ENCODE data around the gene IPO7.
"Not testable (repeated sequence)": the region's sequence is repeated elsewhere in the genome, so short reads cannot be mapped to it uniquely, and the experiment has no call there.

The IPO7 gene

DNA sequence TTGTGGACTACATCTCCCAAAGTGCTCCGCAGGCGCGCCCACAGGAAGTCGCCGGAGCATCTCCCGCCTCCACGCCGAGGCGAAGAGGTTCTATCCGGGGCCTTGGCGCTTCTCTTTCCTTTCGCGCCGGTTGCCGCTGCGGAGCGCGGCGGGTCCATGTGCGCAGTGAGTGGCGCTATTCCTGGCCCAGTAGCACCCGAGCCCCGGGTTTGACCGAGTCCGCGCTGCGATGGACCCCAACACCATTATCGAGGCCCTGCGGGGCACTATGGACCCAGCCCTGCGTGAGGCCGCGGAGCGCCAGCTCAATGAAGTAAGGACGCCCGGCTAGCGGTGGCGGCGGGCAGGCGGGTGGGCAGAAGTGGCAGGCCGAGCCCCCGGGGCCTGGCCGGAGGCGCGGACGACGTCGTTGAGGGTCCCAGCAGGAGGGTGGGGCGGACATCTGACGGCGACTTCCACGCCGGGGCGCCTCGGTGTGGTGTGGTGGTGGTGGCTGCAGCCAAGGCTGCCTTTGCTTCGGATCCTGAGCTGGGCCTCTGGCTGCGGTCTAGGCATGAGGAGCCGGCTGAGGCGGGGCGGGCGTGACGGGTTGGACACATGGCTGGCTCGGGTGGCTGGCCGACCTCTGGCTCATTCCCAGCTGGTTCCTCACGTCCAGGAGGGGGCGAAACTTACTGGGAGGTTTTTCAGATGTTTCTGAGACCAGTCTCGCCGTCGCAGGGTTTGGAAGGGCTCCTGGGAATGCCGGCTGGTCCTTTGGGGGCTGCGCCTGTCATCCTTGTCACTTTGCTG lies at the start of gene IPO7:
TSS of gene IPO7 (plus strand) at position 118 of the 792 bp plus-strand sequence. CDS start at position 230, 112 bp downstream.
- DNase-seq: peak; percentile 92

DNA sequence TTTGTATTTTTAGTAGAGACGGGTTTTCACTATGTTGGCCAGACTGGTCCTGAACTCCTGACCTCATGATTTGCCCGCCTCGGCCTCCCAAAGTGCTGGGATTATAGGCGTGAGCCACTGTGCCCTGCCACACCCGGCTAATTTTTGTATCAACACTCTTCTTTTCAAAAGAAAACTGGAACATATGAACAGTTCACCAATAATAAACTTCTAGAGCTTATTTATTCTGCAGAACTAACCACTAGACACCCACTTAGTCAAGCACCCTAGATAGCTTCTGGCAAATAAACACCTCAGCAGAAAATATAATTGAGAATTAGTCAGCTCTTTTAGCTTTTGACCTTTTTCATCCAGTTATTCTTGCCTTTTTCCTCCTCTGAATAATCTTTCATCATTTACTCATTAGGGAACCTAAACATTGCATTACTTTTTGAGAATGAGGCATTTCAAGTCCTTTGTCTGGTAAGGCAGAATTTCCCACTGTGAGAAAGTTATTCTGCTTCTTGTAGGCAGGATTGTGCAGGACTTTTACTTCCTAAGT lies 42.7 kb upstream of the IPO7 start:
- DNase-seq: no peak

DNA sequence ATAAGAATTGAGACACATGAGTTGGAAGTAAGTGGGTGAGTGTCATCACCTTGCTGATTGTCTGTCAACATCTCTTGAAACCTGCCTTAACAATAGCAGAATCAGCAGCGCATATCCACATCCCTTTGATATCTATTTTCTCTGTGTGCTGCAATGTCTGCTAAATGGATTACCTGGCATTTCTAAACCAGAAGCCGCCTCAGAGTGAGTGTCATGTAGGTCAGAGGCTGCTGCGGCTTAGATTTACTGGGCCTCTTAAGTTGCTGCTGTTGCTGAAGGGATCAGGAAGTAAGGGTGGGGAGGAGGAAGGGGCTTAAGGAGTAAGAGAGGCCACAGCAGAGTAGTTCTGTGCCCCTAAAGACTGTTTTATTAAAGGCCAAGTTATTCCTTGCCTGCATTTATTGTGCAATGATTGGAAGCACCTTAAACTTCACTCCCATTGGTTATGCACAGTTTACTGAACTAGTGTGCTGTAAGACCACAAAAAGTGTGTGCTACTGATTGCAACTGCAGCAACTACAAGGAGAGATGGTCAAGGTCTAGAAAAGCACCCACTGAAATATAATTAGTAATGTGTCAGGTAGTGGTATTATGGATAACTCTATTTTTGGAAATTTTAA lies 40.3 kb upstream of the IPO7 start:
- no peak for DNase-seq

DNA sequence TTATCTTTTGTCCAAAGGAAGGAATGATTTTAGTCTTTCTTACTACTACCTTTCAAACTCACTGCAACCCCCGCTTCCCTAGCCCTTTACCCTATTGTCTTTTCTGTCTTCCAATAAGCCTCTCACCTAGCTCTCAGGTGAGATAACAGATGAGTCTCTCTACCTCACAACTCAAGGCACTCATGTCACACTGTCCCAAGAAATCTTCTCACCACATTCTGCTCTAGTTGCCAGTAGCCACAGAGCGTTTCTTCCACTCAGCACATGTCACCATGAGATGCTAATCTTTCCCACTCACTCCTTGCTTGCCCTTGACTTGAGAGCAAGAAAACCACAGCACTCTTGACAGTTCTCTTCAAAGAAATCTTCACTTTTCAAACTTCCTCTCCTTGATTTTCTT lies 37.4 kb upstream of the IPO7 start:
- no peak for DNase-seq

DNA sequence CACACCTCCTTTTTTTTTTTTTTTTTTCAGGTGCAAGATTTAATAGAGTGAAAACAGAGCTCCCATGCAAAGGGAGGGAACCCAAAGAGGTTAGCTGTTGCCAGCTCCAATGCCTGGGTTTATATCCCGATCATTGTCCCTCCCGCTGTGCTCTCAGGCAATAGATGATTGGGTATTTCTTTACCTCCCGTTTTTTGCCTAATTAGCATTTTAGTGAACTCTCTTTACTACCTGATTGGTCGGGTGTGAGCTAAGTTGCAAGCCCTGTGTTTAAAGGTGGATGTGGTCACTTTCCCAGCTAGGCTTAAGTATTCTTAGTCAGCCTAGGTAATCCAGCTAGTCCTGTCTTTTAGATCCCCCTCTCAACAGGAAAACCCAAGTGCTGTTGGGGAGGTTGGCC lies 36.7 kb upstream of the IPO7 start:
- not testable (repeated sequence) for DNase-seq

DNA sequence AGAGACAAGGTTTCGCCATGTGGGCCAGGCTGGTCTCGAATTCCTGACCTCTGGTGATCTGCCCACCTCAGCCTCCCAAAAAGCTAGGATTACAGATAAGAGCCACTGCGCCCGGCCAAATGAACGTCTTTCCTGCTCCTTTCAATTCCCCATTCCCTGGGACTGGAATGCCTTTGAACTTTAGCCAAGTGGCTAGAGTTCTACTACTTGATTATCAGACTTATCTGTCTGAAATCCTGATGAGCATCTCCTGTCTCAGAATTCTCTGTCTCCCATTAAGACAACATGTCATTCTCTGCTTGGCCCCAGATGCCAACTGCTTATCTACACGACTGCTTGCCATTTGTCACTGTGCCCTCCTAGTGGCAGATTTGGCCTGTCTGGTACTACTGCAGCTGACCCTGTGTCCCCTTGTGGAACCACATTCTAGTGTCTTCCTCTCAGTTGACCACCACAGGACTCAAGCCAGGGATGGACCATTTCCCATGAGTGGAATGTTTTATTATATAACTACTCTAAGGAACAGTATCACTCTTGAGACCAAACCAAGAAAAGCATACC lies 33.1 kb upstream of the IPO7 start:
- DNase-seq: no peak

DNA sequence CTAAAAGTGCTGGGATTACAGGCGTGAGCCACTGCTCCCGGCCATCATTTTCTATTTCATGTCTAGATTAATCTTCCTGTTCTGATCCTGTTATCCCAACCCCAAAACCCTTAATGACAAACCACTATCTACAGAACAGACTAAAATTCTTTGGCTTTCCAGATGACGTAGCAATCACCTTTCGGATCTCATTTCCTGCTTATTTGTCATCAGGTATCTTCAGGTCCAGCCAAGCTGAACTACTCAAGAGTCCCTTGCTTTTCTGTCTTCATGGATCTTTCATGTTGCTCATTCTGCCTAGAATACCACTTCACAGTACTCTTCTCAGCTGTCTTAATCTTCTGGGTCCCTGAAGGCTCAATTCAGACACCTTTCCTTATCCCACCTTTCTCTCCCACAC lies 27.4 kb upstream of the IPO7 start:
- no peak for DNase-seq

DNA sequence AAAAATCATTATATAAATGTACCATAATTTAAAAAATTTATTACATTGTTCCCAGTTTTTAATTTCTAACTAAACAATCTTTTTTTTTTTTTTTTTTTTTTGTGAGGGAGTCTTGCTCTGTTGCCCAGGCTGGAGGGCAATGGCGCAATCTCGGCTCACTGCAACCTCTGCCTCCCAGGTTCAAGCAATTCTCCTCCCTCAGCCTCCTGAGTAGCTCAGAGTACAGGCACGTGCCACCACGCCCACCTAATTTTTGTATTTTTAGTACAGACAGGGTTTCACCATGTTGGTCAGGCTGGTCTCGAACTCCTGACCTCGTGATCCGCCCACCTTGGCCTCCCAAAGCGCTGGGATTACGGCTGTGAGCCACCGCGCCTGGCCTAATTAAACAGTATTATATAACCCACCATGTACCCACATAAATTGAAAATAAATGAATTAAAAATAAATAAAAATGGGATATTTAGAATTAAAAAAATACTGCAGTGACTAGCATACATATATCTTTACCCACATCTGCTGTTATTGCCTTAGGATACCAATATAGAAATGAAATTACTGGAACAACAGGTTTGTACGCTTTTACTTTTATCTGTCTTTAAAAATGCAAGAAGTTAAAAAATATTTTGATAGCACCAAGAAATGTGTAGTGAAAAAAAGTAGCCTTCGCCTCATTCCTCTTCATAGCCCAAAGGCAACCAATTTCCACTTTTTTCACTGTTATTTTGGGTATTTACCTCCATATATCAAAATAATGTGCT lies 23.4 kb upstream of the IPO7 start:
- not testable (repeated sequence) for DNase-seq

DNA sequence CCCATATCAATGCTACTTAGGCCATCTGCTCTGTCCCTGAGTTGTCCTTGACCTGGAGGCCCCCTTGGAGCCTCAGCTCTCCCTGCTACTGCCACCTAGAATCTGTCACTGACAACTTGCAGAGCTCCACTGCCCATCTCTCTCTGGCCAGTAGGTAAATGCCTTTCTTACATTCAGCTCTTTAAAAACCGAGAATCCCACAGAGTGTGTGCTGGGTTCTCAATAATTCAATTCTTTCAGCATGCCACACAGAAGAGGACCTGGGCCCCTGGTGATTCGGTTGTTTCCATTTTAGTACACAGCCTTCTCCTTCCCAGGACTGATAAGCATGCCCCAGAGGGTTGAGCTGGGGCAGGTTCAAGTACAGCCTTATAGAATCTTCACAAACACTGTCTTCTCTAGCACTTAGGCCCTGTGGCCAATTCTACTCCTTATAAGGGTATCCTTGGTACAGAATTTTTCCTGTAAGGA lies 22.0 kb upstream of the IPO7 start:
- DNase-seq: no peak

DNA sequence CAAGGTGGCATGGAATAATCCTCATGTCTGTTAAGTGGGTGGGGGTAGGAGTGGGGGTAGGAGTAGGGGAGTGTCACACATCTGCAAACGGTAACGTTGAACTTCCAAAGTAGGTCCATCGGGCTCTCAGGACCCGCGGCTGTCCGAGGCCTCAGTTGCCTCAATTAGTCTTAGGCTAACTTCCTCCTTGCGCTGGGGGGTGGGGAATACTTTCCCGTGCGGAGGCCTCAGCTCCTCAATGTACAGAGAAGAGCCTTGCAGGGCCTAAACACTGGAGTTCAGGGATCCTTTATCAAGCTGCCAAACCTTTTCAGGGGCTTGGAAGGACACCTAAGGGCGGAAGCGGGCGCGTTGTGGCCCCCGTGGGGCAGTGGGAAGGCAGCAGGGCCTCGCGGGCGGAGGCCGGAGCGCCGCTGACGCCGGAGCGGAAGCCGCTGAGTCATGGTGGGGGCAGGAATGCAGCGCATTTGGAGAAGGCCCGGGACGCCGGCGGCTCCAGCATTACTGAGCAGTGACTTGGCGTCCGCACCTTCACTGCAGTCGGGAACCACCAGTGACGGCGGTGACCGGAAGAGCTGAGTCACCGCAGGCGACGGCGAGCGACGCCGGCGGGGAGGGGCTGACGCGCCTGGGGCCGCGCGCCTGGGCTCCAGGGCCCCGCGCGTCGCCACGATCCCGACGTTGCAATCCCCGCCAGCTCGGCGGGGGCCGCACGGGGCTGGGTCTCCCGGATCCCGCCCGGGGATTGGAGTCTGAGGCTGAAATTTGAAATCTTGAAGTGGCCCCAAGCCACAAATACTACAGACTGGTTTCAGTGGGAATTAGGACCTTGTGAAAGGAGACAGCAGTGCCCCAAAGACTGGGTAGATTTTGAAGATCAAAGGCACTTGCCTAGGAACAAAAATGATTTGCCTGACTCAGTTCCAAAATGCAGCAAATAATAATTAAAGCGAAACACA lies 20.2 kb upstream of the IPO7 start:
- peak; percentile 78 for DNase-seq

DNA sequence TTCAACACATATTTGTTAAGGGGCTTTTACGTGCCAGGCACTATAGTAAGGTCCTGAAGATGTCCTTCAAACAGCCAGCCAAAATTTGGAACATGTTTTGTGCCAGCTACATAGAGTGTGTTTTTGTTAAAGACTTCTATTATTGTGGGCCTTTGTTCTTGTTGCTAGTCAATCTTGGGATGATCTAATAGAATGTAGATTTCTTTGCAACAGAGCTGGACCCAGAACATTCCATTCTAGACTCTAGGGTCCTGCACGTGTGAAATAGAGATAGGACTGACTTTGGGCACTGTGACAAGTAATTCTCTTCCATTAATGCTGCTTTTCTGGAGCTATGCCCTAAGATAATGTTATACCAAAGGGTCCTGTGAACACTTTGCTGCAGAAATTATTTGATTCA lies 16.9 kb upstream of the IPO7 start:
- DNase-seq: no peak

DNA sequence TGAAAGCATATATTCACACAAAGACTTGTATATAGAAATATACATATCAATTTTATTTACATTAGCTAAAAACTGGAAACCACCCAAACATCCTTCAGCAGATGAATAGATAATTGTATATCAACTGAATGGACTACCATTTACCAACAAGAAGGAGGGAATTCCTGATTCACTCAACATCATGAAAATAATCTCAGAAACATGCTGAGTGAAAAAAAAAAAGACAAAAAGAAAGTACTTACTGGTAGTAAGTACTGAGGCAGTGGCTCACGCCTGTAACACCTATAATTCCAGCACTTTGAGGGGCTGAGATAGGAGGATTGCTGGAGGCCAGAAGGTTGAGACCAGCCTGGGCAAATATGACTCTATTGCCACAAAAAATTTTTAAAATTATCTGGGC lies 7.4 kb upstream of the IPO7 start:
- peak; percentile 99 for DNase-seq

DNA sequence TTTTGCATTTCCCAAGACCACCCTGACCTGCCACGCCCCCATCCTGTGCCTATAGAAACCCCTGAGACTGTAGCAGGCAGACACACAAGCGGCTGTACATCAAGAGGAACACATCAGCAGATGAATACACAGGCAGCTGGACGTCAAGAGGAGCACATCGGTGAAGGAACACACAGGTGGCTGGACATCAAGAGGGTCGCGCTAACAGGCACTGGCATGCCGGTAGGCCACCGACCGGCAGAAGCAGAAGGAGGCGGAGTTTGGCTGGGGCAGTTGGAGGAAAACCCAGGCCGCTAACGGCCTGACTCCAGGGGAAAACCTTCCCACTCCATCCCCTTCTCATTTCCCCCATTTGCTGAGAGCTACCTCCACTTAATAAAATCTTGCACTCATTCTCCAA lies 5.4 kb upstream of the IPO7 start:
- no peak for DNase-seq

DNA sequence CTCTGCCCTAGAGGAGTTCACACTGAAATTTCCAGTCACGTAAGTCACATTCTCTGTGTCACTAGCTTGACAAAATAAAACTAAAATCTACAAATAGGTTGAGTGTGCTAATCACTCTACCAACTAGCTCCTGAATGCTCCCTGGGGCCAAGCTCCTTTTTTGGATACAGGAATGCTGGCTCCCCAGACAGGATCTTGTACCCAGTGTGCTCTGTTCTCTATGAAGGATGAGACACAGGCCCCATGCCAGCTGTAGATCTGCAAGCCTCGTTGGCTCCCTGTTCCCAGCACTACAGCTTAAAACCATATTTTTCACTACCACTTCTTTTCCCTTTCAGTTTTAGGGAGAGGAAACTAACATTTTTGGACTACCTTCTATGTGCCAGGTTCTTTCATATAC lies 3.7 kb upstream of the IPO7 start:
- DNase-seq: no peak

DNA sequence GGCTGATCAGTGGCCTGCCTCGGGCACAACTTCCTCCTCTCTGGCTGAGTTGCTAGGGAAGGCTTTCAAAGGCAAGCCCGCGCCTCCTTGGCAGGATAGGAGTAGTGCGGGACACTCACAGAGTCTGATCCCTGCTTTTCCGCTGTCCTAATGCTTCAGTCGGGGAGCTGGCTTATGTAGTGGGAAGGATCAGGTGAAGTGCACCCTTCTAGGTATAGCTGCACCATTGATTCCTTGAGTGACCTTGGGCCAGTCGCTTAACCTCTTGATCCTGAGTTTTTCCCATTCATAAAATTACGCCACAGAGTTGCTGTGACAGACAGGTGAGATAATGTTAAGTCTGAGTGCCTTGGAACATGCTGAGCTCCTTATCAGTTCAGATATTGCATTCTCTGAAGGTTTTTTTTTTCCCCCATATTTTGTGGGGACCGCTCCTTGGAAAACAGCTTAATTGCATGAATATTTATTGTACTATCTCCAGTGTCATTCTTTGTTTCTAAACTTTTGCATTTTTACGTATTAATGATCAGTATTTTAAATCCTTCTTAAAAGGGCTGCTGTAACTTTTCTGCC lies 961 bp downstream of the IPO7 start:
- peak; percentile 60 for DNase-seq

DNA sequence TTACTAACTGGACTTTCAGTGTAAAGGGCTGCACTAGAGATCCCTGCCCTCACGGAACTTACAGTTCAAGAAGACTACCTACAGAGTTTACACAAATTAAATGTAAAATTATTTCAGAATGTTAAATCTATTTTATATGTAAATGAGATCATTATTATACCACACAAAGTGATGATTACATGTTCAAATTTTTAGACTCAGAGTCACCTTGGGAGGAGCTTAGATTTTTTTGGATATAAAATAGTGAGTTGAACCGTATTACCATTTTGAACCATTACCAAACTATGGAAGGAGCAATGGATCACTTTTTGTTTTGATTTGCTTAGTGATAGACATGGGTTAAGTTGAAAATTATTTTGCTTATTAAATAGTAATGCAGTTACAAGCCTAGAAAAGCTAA lies 1.6 kb downstream of the IPO7 start:
- DNase-seq: no peak

DNA sequence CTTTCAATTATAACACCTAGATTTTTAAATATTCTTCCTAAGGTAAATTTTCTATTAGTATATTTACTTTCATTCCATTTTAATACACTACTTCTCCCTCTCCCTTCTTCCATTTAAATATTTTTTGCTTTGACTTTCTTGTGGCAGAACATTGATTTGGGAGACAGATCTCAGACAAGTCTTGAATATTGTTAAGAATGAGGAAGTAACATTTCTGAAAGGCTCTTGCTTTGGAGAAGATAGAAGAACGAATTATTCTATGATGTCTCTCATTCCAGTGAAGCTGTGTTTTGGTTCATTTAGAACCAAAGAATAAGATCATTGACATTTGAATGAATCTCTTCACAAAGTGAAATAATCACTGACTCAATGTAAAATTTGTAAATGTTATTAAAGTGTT lies 2.4 kb downstream of the IPO7 start:
- no peak for DNase-seq

DNA sequence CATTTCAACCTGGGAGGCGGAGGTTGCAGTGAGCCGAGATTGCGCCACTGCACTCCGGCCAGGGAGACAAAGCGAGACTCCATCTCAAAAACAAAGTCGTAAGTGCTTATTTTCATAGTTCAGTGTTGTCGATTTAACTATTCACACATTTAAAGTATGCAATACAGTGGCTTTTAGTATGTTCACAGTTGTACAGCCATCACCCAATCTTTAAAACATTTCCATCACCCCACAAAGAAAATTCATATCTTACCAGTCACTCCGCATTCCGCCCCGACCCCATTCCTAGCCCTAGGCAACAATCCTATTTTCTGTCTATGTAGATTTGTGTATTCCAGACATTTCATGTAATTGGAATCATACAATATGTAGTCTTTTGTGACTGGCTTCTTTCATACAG lies 11.9 kb downstream of the IPO7 start:
- no peak for DNase-seq

DNA sequence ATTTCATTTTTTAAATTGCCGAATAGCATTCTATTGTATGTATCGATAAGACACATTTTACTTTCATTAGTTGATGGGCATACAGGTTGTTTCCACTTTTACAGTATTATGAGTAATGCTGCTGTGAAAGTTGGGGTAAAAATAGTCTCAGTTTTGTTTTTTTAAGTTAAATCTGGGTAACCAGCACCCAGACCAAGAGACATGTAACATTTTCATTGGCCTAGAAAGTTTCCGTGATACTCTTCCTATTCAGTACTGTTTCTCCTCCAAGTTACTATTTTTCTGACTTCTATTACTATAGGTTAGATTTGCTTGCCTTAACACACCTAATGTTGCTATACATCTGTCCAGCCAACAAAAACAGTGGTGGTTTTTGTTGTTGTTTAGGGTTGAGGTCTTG lies 12.3 kb downstream of the IPO7 start:
- no peak for DNase-seq

DNA sequence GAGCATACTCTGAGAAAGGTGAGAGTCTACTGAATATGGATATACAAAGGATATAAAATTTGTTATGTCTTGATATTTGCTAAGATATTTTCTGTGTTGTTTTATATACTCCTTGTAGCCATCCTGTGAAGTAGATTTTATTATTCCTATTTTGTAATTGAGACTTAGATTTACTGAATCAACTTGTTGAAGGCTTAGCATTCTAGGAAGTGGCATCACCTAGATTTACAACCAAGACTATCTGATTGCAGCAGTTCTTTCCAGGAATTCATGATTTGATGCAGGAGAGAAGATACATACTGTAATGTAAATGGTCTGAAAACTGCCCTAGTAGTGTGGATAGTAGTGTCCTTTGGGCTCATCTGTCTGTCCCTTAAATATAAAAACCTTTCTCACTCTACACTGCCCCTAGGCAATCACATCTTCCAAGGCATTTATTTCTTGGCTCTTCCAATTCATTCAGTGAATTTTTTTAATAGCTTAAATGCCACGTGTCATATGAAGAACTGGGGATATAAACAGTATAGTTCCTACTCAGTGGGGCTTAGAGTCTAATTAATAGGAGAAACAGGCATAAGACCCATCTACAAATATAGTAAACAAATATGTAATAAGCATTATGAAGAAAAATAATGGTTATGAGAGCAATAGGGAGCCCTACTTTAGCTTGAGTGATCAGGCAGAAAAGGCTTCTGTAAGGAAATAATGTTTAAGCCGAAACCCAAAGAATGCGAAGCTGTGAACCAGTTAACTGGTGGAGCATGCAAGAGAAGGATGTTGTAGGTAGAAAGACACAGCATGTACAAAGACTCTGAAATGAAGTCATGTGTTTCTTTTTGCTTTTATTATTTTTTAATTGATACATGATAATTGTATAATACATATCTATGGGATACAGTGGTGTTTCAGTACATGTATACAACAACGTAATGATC lies 13.6 kb downstream of the IPO7 start:
- no peak for DNase-seq

DNA sequence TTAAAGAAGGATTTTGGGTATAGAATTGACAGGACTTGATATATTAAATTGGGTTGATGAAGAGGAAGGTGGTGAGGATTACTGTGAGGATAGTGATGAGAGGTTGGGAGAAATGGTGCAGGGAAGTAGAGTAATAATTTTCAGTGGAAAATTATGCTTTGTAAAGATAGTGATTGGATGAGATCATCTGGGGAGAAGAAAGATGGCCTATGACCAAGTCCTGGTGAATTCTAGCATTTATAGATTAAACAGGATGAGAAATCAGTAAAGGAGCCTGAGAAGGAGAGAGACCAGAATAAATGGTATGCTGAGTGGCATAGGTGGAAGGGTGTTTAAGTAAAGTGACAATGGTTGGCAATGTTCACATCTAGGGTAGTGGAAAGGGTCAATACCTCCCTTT lies 15.0 kb downstream of the IPO7 start:
- DNase-seq: no peak
